HepG2 (cell line): ENCODE measurements around the gene SRD5A1. TPM values are rescaled to one million over a fixed set of nuclear protein-coding genes. Genes with fewer than 3 reads are reported as not detected.
A peak's percentile ranks its signal among the peaks of the same experiment; 100 is the strongest.

Experiments
- CBX1 ChIP-seq: IDR thresholded peaks from one replicate; pipeline ENCODE4 v1.6.1; 2016; ENCODE audit warnings: antibody characterized with exemption, low read depth
- GABPB1 ChIP-seq: IDR thresholded peaks from 2 replicates; pipeline ENCODE4 v1.6.1; 2016; ENCODE audit warnings: mild to moderate bottlenecking, missing genetic modification reagents, moderate library complexity, missing compliant biosample characterization
- MIXL1 ChIP-seq: IDR thresholded peaks from 2 replicates; pipeline ENCODE4 v1.6.1; 2016
- NCOA5 ChIP-seq: sonication (generic); formaldehyde crosslinking; IDR thresholded peaks from 2 replicates; pipeline ENCODE4 v1.4.0; 2020; ENCODE audit warnings: missing genetic modification reagents
- NFKBIZ ChIP-seq: IDR thresholded peaks from 2 replicates; pipeline ENCODE4 v1.6.1; 2018; ENCODE audit warnings: missing genetic modification reagents, missing compliant biosample characterization
- NFYB ChIP-seq: sonication (generic); formaldehyde crosslinking; IDR thresholded peaks from 2 replicates; pipeline ENCODE4 v1.4.0; 2020; ENCODE audit warnings: missing genetic modification reagents
- NKX3-1 ChIP-seq: sonication (generic); formaldehyde crosslinking; IDR thresholded peaks from 2 replicates; pipeline ENCODE4 v1.5.0; 2020; ENCODE audit warnings: missing genetic modification reagents
- PHF5A ChIP-seq: IDR thresholded peaks from one replicate; pipeline ENCODE4 v1.6.1; 2018; ENCODE audit warnings: low read depth, missing genetic modification reagents; ENCODE audit not compliant: unreplicated experiment
- RNF2 ChIP-seq: fragments of 450-650 bp; conservative IDR thresholded peaks from 2 replicates; pipeline ENCODE4 v1.6.1; 2016; ENCODE audit warnings: low read depth
- RXRB ChIP-seq: IDR thresholded peaks from 2 replicates; pipeline ENCODE4 v1.6.1; 2016; ENCODE audit warnings: borderline replicate concordance, missing genetic modification reagents, missing compliant biosample characterization
- SAP130 ChIP-seq: IDR thresholded peaks from 2 replicates; pipeline ENCODE4 v1.6.1; 2016; ENCODE audit warnings: low read depth
- SOX6 ChIP-seq, 2 experiments: fragments of 450-650 bp in 1 of 2; sonication (generic) in 1 of 2; formaldehyde crosslinking in 1 of 2; IDR thresholded peaks; 2 replicates each; pipeline versions ENCODE4 v1.4.0 to v1.6.1; 2017 to 2020; ENCODE audit warnings: antibody characterized with exemption in 1 of 2, mild to moderate bottlenecking in 1 of 2, missing genetic modification reagents in 1 of 2
- SRY ChIP-seq: sonication (generic); formaldehyde crosslinking; IDR thresholded peaks from 2 replicates; pipeline ENCODE4 v1.8.0; 2022; ENCODE audit warnings: mild to moderate bottlenecking, missing genetic modification reagents
- ZNF749 ChIP-seq: sonication (generic); formaldehyde crosslinking; IDR thresholded peaks from 2 replicates; pipeline ENCODE4 v1.8.0; 2022; ENCODE audit warnings: mild to moderate bottlenecking, missing genetic modification reagents, moderate library complexity, borderline replicate concordance
- ZNF792 ChIP-seq: IDR thresholded peaks from 2 replicates; pipeline ENCODE4 v1.6.1; 2016
- ZNF883 ChIP-seq: sonication (generic); formaldehyde crosslinking; IDR thresholded peaks from 2 replicates; pipeline ENCODE4 v1.5.1; 2020; ENCODE audit warnings: mild to moderate bottlenecking, missing genetic modification reagents; ENCODE audit errors: not compliant biosample characterization
- polyA plus RNA-seq, 8 experiments: library from polyadenylated mRNA; depleted of rRNA in 3 of 8; stranded (reverse) in 7 of 8; unstranded in 1 of 8; fragments of >200 nt; fragmentation: Illumina TruSeq in 4 of 8; extraction: Trizol in 4 of 8; gene quantifications; 2 replicates each; pipeline versions ENCODE4 v1.2.1 to v1.2.3, GENCODE V29; 2011 to 2016; ENCODE audit warnings: low read depth in 4 of 8, missing spikeins in 1 of 8, mixed read lengths in 1 of 8; ENCODE audit not compliant: insufficient read depth in 1 of 8
- total RNA-seq, 5 experiments: library from RNA; depleted of rRNA; stranded (reverse); fragments of >200 nt; fragmentation: Illumina TruSeq; extraction: Trizol; gene quantifications; 2 replicates each; pipeline ENCODE4 v1.2.3, GENCODE V29; 2016; ENCODE audit warnings: low read depth in 1 of 5
- TF ChIP-seq, protein P1 (sequence below): sonication (generic); formaldehyde crosslinking; IDR thresholded peaks from 2 replicates; pipeline ENCODE4 v1.4.0; 2020; ENCODE audit warnings: missing genetic modification reagents, borderline replicate concordance
- TF ChIP-seq, protein P2 (sequence below): IDR thresholded peaks from 2 replicates; pipeline ENCODE4 v1.6.1; 2018; ENCODE audit warnings: missing genetic modification reagents, mild to moderate bottlenecking, missing compliant biosample characterization
- TF ChIP-seq, protein P3 (sequence below): sonication (generic); formaldehyde crosslinking; IDR thresholded peaks from 2 replicates; pipeline ENCODE4 v1.4.0; 2020; ENCODE audit warnings: missing genetic modification reagents, borderline replicate concordance
- TF ChIP-seq, protein P4 (sequence below), 2 experiments: fragments of 450-650 bp in 1 of 2; sonication (generic) in 1 of 2; formaldehyde crosslinking; IDR thresholded peaks; 2 replicates each; pipeline versions ENCODE4 v1.5.0 to v1.8.0; 2020 to 2022; ENCODE audit warnings: mild to moderate bottlenecking in 1 of 2, missing genetic modification reagents in 1 of 2
- TF ChIP-seq, protein P5 (sequence below): IDR thresholded peaks from 2 replicates; pipeline ENCODE4 v1.6.1; 2016; ENCODE audit warnings: low read depth, control low read depth

SRD5A1 gene
- total and polyA plus RNA-seq, 2 of the 13 experiments (the other 11 are each of a cell fraction or from before 2014, with no cell fraction given): 6.1 to 9.9 TPM

DNA sequence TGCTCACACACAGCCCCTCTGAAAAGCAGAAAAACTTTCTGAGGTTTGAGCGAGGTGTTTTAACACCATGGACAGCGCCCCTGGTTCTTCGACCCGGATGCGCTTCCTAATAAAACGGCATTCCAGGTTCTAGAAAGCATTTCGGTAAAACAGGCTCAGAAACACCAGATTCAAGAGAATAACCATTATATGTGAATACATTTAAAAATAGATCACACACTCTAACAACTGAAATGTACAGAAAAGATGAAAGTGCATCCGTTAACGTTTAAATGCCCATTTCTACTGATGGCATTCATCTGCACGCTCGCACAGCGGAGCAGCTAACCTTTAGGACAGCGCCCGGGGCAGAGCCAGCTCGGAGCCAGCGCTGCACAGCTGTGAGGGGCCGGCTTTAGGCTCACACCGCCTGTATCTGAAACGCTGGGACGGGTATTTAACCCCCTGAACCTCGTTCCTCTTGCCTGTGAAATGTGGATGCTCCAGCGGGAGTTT, 53.7 kb downstream of the SRD5A1 start (continued):
- 0 out of 2 replicates have a peak, but pooled peaks have one; percentile 31 for TF ChIP-seq ZNF749
- TF ChIP-seq, protein P1, sequence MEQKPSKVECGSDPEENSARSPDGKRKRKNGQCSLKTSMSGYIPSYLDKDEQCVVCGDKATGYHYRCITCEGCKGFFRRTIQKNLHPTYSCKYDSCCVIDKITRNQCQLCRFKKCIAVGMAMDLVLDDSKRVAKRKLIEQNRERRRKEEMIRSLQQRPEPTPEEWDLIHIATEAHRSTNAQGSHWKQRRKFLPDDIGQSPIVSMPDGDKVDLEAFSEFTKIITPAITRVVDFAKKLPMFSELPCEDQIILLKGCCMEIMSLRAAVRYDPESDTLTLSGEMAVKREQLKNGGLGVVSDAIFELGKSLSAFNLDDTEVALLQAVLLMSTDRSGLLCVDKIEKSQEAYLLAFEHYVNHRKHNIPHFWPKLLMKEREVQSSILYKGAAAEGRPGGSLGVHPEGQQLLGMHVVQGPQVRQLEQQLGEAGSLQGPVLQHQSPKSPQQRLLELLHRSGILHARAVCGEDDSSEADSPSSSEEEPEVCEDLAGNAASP (CRISPR knock-in tag): 0 out of 2 replicates have a peak, but pooled peaks have one; percentile 57
- TF ChIP-seq CBX1: no peak
- TF ChIP-seq ZNF883 (CRISPR knock-in tag): no peak
- TF ChIP-seq NKX3-1: peak; percentile 91
- no peak for TF ChIP-seq NFYB
- TF ChIP-seq, protein P2, sequence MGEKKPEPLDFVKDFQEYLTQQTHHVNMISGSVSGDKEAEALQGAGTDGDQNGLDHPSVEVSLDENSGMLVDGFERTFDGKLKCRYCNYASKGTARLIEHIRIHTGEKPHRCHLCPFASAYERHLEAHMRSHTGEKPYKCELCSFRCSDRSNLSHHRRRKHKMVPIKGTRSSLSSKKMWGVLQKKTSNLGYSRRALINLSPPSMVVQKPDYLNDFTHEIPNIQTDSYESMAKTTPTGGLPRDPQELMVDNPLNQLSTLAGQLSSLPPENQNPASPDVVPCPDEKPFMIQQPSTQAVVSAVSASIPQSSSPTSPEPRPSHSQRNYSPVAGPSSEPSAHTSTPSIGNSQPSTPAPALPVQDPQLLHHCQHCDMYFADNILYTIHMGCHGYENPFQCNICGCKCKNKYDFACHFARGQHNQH (CRISPR knock-in tag): peak; percentile 59; the same call in 1 of the 2 replicates
- no peak for TF ChIP-seq NCOA5 (CRISPR knock-in tag)
- peak; percentile 80 for TF ChIP-seq GABPB1 (CRISPR knock-in tag)
- no peak for TF ChIP-seq SOX6 (IDR thresholded peaks at IDR 0.05)
- TF ChIP-seq SOX6 (CRISPR knock-in tag; IDR thresholded peaks at IDR 0.05): 0 out of 2 replicates have a peak, but pooled peaks have one; percentile 8
- TF ChIP-seq MIXL1 (CRISPR knock-in tag): peak; percentile 84
- peak; percentile 49; the same call in 1 of the 2 replicates for TF ChIP-seq SRY (CRISPR knock-in tag)
- peak; percentile 76; the same call in 1 of the 2 replicates for TF ChIP-seq NFKBIZ (CRISPR knock-in tag)
- TF ChIP-seq, protein P3, sequence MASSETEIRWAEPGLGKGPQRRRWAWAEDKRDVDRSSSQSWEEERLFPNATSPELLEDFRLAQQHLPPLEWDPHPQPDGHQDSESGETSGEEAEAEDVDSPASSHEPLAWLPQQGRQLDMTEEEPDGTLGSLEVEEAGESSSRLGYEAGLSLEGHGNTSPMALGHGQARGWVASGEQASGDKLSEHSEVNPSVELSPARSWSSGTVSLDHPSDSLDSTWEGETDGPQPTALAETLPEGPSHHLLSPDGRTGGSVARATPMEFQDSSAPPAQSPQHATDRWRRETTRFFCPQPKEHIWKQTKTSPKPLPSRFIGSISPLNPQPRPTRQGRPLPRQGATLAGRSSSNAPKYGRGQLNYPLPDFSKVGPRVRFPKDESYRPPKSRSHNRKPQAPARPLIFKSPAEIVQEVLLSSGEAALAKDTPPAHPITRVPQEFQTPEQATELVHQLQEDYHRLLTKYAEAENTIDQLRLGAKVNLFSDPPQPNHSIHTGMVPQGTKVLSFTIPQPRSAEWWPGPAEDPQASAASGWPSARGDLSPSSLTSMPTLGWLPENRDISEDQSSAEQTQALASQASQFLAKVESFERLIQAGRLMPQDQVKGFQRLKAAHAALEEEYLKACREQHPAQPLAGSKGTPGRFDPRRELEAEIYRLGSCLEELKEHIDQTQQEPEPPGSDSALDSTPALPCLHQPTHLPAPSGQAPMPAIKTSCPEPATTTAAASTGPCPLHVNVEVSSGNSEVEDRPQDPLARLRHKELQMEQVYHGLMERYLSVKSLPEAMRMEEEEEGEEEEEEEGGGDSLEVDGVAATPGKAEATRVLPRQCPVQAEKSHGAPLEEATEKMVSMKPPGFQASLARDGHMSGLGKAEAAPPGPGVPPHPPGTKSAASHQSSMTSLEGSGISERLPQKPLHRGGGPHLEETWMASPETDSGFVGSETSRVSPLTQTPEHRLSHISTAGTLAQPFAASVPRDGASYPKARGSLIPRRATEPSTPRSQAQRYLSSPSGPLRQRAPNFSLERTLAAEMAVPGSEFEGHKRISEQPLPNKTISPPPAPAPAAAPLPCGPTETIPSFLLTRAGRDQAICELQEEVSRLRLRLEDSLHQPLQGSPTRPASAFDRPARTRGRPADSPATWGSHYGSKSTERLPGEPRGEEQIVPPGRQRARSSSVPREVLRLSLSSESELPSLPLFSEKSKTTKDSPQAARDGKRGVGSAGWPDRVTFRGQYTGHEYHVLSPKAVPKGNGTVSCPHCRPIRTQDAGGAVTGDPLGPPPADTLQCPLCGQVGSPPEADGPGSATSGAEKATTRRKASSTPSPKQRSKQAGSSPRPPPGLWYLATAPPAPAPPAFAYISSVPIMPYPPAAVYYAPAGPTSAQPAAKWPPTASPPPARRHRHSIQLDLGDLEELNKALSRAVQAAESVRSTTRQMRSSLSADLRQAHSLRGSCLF (CRISPR knock-in tag): peak; percentile 69; the same call in 1 of the 2 replicates
- TF ChIP-seq ZNF792 (CRISPR knock-in tag): 0 out of 2 replicates have a peak, but pooled peaks have one; percentile 54
- TF ChIP-seq PHF5A (CRISPR knock-in tag): no peak
- peak; percentile 65 for TF ChIP-seq RXRB (CRISPR knock-in tag)
- TF ChIP-seq, protein P4, sequence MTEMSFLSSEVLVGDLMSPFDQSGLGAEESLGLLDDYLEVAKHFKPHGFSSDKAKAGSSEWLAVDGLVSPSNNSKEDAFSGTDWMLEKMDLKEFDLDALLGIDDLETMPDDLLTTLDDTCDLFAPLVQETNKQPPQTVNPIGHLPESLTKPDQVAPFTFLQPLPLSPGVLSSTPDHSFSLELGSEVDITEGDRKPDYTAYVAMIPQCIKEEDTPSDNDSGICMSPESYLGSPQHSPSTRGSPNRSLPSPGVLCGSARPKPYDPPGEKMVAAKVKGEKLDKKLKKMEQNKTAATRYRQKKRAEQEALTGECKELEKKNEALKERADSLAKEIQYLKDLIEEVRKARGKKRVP (CRISPR knock-in tag; IDR thresholded peaks at IDR 0.05): no peak
- peak; percentile 42; the same call in 1 of the 2 replicates for TF ChIP-seq RNF2
- peak; percentile 84 for TF ChIP-seq SAP130 (CRISPR knock-in tag)
- TF ChIP-seq, protein P5, sequence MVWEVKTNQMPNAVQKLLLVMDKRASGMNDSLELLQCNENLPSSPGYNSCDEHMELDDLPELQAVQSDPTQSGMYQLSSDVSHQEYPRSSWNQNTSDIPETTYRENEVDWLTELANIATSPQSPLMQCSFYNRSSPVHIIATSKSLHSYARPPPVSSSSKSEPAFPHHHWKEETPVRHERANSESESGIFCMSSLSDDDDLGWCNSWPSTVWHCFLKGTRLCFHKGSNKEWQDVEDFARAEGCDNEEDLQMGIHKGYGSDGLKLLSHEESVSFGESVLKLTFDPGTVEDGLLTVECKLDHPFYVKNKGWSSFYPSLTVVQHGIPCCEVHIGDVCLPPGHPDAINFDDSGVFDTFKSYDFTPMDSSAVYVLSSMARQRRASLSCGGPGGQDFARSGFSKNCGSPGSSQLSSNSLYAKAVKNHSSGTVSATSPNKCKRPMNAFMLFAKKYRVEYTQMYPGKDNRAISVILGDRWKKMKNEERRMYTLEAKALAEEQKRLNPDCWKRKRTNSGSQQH (CRISPR knock-in tag): peak; percentile 86; the same call in 1 of the 2 replicates
